GM21367 (cell line): ENCODE results near the gene GRK4.
"Not testable (repeated sequence)": the region's sequence is repeated elsewhere in the genome, so short reads cannot be mapped to it uniquely, and the experiment has no call there.

ENCODE experiments used
- ATAC-seq: cut with Tn5 transposase; IDR thresholded peaks from one replicate; pipeline ENCODE4 v1.9.1; 2021; ENCODE audit not compliant: unreplicated experiment

Gene GRK4

GRCh38 chr4:2958446-2958845 lies 4.9 kb upstream of the GRK4 start:
- no peak for ATAC-seq

- ATAC-seq: not testable (repeated sequence)
Observed at GRCh38 chr4:2960450-2960849, 2.9 kb upstream of the GRK4 start.

GRCh38 chr4:2961421-2961810 lies 2.0 kb upstream of the GRK4 start:
- ATAC-seq: no peak

- ATAC-seq: no peak
Observed at GRCh38 chr4:2961811-2962441, 1.4 kb upstream of the GRK4 start.

GRCh38 chr4:2962614-2963174 lies 677 bp upstream of the GRK4 start:
- peak; percentile 23 for ATAC-seq

- ATAC-seq: no peak
Observed at GRCh38 chr4:2963966-2964471, 648 bp downstream of the GRK4 start.

GRCh38 chr4:2964706-2965258 lies 1.4 kb downstream of the GRK4 start:
- no peak for ATAC-seq

GRCh38 chr4:2965262-2965661 lies 1.9 kb downstream of the GRK4 start:
- ATAC-seq: no peak

GRCh38 chr4:2968381-2968780 lies 5.0 kb downstream of the GRK4 start:
- ATAC-seq: no peak

- ATAC-seq: no peak
Observed at GRCh38 chr4:2971275-2971674, 7.9 kb downstream of the GRK4 start.

GRCh38 chr4:2977211-2978088 lies 14.1 kb downstream of the GRK4 start:
- no peak for ATAC-seq

- no peak for ATAC-seq
Observed at GRCh38 chr4:2981256-2981819, 18.0 kb downstream of the GRK4 start.

- ATAC-seq: no peak
Observed at GRCh38 chr4:2982012-2982411, 18.6 kb downstream of the GRK4 start.

GRCh38 chr4:2983715-2984114 lies 20.3 kb downstream of the GRK4 start:
- not testable (repeated sequence) for ATAC-seq

- no peak for ATAC-seq
Observed at GRCh38 chr4:2991243-2991642, 27.9 kb downstream of the GRK4 start.

- no peak for ATAC-seq
Observed at GRCh38 chr4:2994917-2995316, 31.5 kb downstream of the GRK4 start.

GRCh38 chr4:2995546-2996265 lies 32.3 kb downstream of the GRK4 start:
- ATAC-seq: no peak

- no peak for ATAC-seq
Observed at GRCh38 chr4:2996415-2996814, 33.0 kb downstream of the GRK4 start.

GRCh38 chr4:3007724-3008123 lies 44.4 kb downstream of the GRK4 start:
- ATAC-seq: no peak

GRCh38 chr4:3009422-3009821 lies 46.1 kb downstream of the GRK4 start:
- ATAC-seq: no peak

- ATAC-seq: no peak
Observed at GRCh38 chr4:3010577-3010976, 47.2 kb downstream of the GRK4 start.
